OCI-LY7 (cell line): ENCODE data around the gene NRF1.

Experiments
- EZH2phosphoT487 ChIP-seq: fragments of 200-600 bp; sonication (generic); IDR thresholded peaks from 2 replicates; pipeline ENCODE4 v1.6.1; 2018; ENCODE audit warnings: low read depth, borderline replicate concordance, mild to moderate bottlenecking, mixed run types, antibody characterized with exemption, low read length, moderate library complexity, mixed read lengths
- TF ChIP-seq, protein P1 (sequence below): fragments of 200-600 bp; sonication (generic); conservative IDR thresholded peaks from 2 replicates; pipeline ENCODE4 v1.5.1; 2014; ENCODE audit warnings: mild to moderate bottlenecking, antibody characterized with exemption, low read length, moderate library complexity, mixed read lengths

DNA sequence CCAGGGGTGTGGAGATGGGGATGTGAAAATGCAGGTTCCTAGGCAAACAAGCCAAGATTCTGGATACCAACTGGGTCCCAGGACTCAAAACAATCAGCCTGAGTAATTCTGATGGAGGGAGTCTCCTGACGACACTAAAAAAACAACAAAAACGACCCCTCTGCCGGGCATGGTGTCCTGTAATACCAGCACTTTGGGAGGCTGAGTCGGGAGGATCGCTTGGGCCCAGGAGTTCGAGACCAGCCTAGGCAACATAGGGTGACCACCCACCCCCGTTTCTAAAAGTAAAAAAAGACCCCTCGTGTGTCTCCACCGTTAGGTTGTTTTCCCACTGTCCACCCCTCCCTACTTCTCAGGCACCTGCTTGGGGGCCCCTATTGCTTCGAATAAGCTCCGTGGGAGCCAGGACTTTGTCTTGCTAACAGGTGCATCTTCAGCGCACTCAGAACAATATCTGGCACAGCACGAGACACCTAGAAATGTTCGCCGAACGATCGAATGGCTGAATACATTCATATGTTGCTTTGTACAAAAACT is 743 bp upstream of the NRF1 start:
- TF ChIP-seq, protein P1, sequence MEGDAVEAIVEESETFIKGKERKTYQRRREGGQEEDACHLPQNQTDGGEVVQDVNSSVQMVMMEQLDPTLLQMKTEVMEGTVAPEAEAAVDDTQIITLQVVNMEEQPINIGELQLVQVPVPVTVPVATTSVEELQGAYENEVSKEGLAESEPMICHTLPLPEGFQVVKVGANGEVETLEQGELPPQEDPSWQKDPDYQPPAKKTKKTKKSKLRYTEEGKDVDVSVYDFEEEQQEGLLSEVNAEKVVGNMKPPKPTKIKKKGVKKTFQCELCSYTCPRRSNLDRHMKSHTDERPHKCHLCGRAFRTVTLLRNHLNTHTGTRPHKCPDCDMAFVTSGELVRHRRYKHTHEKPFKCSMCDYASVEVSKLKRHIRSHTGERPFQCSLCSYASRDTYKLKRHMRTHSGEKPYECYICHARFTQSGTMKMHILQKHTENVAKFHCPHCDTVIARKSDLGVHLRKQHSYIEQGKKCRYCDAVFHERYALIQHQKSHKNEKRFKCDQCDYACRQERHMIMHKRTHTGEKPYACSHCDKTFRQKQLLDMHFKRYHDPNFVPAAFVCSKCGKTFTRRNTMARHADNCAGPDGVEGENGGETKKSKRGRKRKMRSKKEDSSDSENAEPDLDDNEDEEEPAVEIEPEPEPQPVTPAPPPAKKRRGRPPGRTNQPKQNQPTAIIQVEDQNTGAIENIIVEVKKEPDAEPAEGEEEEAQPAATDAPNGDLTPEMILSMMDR, result no peak
- TF ChIP-seq EZH2phosphoT487, result no peak
